ENCODE data around the gene TMEM184A. TPM values are rescaled to one million over a fixed set of nuclear protein-coding genes. Genes with fewer than 3 reads are reported as not detected.

The TMEM184A gene
- total and polyA plus RNA-seq, 2 of the 8 experiments (the other 6 are each of a cell fraction or from before 2014, with no cell fraction given), result 1.8 to 2.1 TPM

DNA sequence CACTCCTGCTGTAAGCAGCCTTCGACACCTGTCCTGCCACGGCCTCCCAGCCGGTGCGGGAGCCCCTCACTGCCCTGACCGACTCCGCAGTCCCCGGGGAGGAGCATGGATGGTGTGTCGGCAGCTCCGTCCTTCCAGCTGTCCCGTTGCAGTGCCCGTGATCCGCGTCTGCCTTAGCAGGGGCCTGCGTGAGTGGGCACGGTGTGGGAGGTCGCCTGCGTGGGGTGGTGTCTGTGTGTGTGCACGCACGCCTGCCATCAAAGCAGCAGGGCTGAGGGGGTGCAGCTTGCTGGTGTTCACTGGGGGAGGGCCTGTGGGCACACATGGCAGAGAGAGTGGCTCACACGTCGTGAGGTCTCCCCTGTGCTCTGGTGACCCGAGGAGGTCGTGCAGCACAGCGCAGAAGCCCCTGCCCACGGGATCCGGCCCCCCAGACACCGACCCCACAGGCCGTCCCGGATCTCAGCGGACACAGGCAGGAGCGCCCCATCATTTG is 15.2 kb downstream of the TMEM184A start:
- WGBS, 2 experiments (ENCODE audit: extremely low coverage in 1 of 2, insufficient coverage in 1 of 2, insufficient read length in 1 of 2, insufficient replicate concordance in 2 of 2, low coverage in 1 of 2, low lambda C conversion rate in 2 of 2, missing lambda C conversion rate in 1 of 2), result 86% methylated on average over 19 of the region's 31 CpGs; no CpG with 5 or more reads in 1 of the 2 experiments
- H3K27ac ChIP-seq (ENCODE audit: low read depth, low read length), result no peak overlapping the region
- POLR2A ChIA-PET (ENCODE audit: partially characterized antibody), result interaction anchor here (2.6 kb wide), 1 partner anchor 12 kb away, joined by 7 read pairs; no protein-coding TSS in a partner anchor
- H3K27me3 ChIP-seq (replicated peaks in 1 of 4; ENCODE audit: control insufficient read depth in 3 of 4, extremely low read depth in 1 of 4, insufficient read depth in 3 of 4, low read length in 3 of 4), result no peaks in the 10 kb centered on the region
- H3K4me3 ChIP-seq (ENCODE audit: extremely low read depth in 1 of 4, insufficient read depth in 2 of 4, low read depth in 3 of 4, low read length in 4 of 4), result no peak overlapping the region
- H3K36me3 ChIP-seq (ENCODE audit: control insufficient read depth in 2 of 4, insufficient read depth in 4 of 4, low read length in 3 of 4), result peaks cover 0 to 17% (median 0%) of the 10 kb centered on the region in 4 experiments; a peak in 4 of 8 replicates
- no peak overlapping the region for H3K4ac ChIP-seq (replicated peaks; ENCODE audit: insufficient read length, low read depth, low read length)
- TF ChIP-seq KDM5A (IDR thresholded peaks at IDR 0.05; ENCODE audit: low read length) (no peak), ASH2L (IDR thresholded peaks at IDR 0.05; ENCODE audit: low read length) (no peak), SUZ12 (IDR thresholded peaks at IDR 0.05; ENCODE audit: low read length) (no peak), EGR1 (IDR thresholded peaks at IDR 0.05; ENCODE audit: borderline replicate concordance, low read depth, low read length) (no peak), JUND (IDR thresholded peaks at IDR 0.05; ENCODE audit: low read length) (no peak), TEAD4 (IDR thresholded peaks at IDR 0.05; ENCODE audit: low read depth, low read length) (no peak), NRF1 (IDR thresholded peaks at IDR 0.05; ENCODE audit: low read depth, low read length) (no peak), CTBP2 (IDR thresholded peaks at IDR 0.05; ENCODE audit: borderline replicate concordance, insufficient read depth, insufficient read length, low read length) (no peak), CREB1 (IDR thresholded peaks at IDR 0.05) (no peak), SIX5 (IDR thresholded peaks at IDR 0.05; ENCODE audit: low read depth, low read length) (no peak), SP4 (IDR thresholded peaks at IDR 0.05; ENCODE audit: low read length) (no peak), NANOG (IDR thresholded peaks at IDR 0.05; ENCODE audit: insufficient read depth, low read depth, low read length, poor library complexity, severe bottlenecking) (no peak)
- no peak overlapping the region for H4K8ac ChIP-seq (ENCODE audit: extremely low read depth, insufficient read depth, low read length)
- no peak overlapping the region for H2AK5ac ChIP-seq (ENCODE audit: low read depth, low read length)
- H3K18ac ChIP-seq (ENCODE audit: extremely low read depth, low read length), result no peak overlapping the region
- no peak overlapping the region for H3K23ac ChIP-seq (ENCODE audit: insufficient read length)
- DNase-seq (ENCODE audit: low read depth in 1 of 2, low spot score in 2 of 2) (no peak), FAIRE-seq (no peak)
- CTCF ChIA-PET (ENCODE audit: partially characterized antibody), result interaction anchor here (0.5 to 1.8 kb wide), 3 partner anchors 14 to 279 kb away, joined by 3 to 7 read pairs (median 3); partner anchors contain the start of gene TMEM184A
- no peak overlapping the region for H3K56ac ChIP-seq (replicated peaks; ENCODE audit: insufficient read length, low read depth, low read length)
- 0 out of 2 replicates have a peak overlapping the region, but pooled peaks have one; percentile 3 for H2BK12ac ChIP-seq (ENCODE audit: low read depth, low read length)
- no peaks in the 10 kb centered on the region for H3K9me3 ChIP-seq (ENCODE audit: insufficient read depth in 2 of 2, low read depth in 1 of 2, low read length in 1 of 2)
- H2BK20ac ChIP-seq (ENCODE audit: low read length), result no peak overlapping the region
- H3K14ac ChIP-seq (ENCODE audit: insufficient read length), result no peak overlapping the region
- H4K20me1 ChIP-seq (replicated peaks in 1 of 2; ENCODE audit: control insufficient read depth in 1 of 2, insufficient read depth in 2 of 2, low read length in 2 of 2), result peaks cover 9 to 12% of the 10 kb centered on the region in 2 experiments
- no peak overlapping the region for H4K5ac ChIP-seq (ENCODE audit: insufficient read length, low read depth, low read length)
- no peak overlapping the region for H2BK5ac ChIP-seq (ENCODE audit: low read depth, low read length)
- H3K9ac ChIP-seq (replicated peaks in 1 of 4; ENCODE audit: extremely low read depth in 1 of 4, low read depth in 3 of 4, low read length in 3 of 4), result no peak overlapping the region
- H3K4me2 ChIP-seq (ENCODE audit: insufficient read depth in 1 of 2, low read depth in 2 of 2, low read length in 2 of 2), result no peak overlapping the region
- H3K23me2 ChIP-seq (ENCODE audit: low read depth, low read length), result no peaks in the 10 kb centered on the region
- H3K79me2 ChIP-seq (ENCODE audit: control insufficient read depth in 1 of 2, insufficient read depth in 2 of 2, low read length in 2 of 2), result peaks cover 0 to 26% of the 10 kb centered on the region in 2 experiments; a peak in 3 of 4 replicates
- no peak overlapping the region for H2BK120ac ChIP-seq (replicated peaks; ENCODE audit: low read depth, low read length)
- H4K91ac ChIP-seq (replicated peaks; ENCODE audit: insufficient read length, low read length), result no peak overlapping the region
- no peak overlapping the region for H2AFZ ChIP-seq (ENCODE audit: low read length)
- H3K4me1 ChIP-seq (replicated peaks in 1 of 4; ENCODE audit: control insufficient read depth in 3 of 4, insufficient read depth in 4 of 4, low read length in 3 of 4), result peaks cover 9 to 19% (median 15%) of the 10 kb centered on the region in 4 experiments; a peak in 6 of 7 replicates
- no peak overlapping the region for H2BK15ac ChIP-seq (ENCODE audit: low read length)
- H3K79me1 ChIP-seq (ENCODE audit: low read depth, low read length), result peaks cover 6% of the 10 kb centered on the region; the same call in 1 of the 2 replicates
